ENCODE results near the gene TULP3. TPM values are rescaled to one million over a fixed set of nuclear protein-coding genes. Genes with fewer than 3 reads are reported as not detected.

Gene TULP3
- total and polyA plus RNA-seq, 2 of the 8 experiments (the other 6 are each of a cell fraction or from before 2014, with no cell fraction given) = 18.4 to 21.2 TPM

GRCh38 chr12:2893007-2893406, 2.3 kb downstream of the TULP3 start:
- no peak overlapping the region for H3K9ac ChIP-seq (replicated peaks in 1 of 4; ENCODE audit: extremely low read depth in 1 of 4, low read depth in 3 of 4, low read length in 3 of 4)
- CTCF ChIA-PET (ENCODE audit: partially characterized antibody) = interaction anchor here (0.7 to 15.6 kb wide), 4 partner anchors 9 to 112 kb away, joined by 3 to 143 read pairs (median 4); no protein-coding TSS in a partner anchor

More at GRCh38 chr12:2893007-2893406, 2.3 kb downstream of the TULP3 start:
- WGBS, 2 experiments (ENCODE audit: extremely low coverage in 1 of 2, insufficient coverage in 1 of 2, insufficient read length in 1 of 2, insufficient replicate concordance in 2 of 2, low coverage in 1 of 2, low lambda C conversion rate in 2 of 2, missing lambda C conversion rate in 1 of 2) = 94% methylated on average over 3 of the region's 8 CpGs; no CpG with 5 or more reads in 1 of the 2 experiments
- H2BK15ac ChIP-seq (ENCODE audit: low read length) = no peak overlapping the region
- H2BK5ac ChIP-seq (ENCODE audit: low read depth, low read length) = no peak overlapping the region
- peaks cover 4 to 10% (median 5%) of the 10 kb centered on the region in 4 experiments for H3K36me3 ChIP-seq (ENCODE audit: control insufficient read depth in 2 of 4, insufficient read depth in 4 of 4, low read length in 3 of 4)
- no peak overlapping the region for H3K56ac ChIP-seq (replicated peaks; ENCODE audit: insufficient read length, low read depth, low read length)
- no peak overlapping the region for H4K91ac ChIP-seq (replicated peaks; ENCODE audit: insufficient read length, low read length)
- H3K4me3 ChIP-seq (ENCODE audit: extremely low read depth in 1 of 4, insufficient read depth in 2 of 4, low read depth in 3 of 4, low read length in 4 of 4) = no peak overlapping the region
- H3K4ac ChIP-seq (replicated peaks; ENCODE audit: insufficient read length, low read depth, low read length) = no peak overlapping the region
- no peak overlapping the region for H2BK120ac ChIP-seq (replicated peaks; ENCODE audit: low read depth, low read length)
- H3K23me2 ChIP-seq (ENCODE audit: low read depth, low read length) = no peaks in the 10 kb centered on the region; the same call in 1 of the 2 replicates
- TF ChIP-seq SIN3A (conservative IDR thresholded peaks at IDR 0.05 in 1 of 2, IDR thresholded peaks at IDR 0.05 in 1 of 2; ENCODE audit: low read depth in 1 of 2, low read length in 2 of 2) (no peak), JUND (IDR thresholded peaks at IDR 0.05; ENCODE audit: low read length) (no peak), SIX5 (IDR thresholded peaks at IDR 0.05; ENCODE audit: low read depth, low read length) (no peak), TCF12 (IDR thresholded peaks at IDR 0.05; ENCODE audit: low read depth, low read length) (no peak), NANOG (IDR thresholded peaks at IDR 0.05; ENCODE audit: insufficient read depth, low read depth, low read length, poor library complexity, severe bottlenecking) (no peak), TAF1 (IDR thresholded peaks at IDR 0.05; ENCODE audit: low read depth, low read length) (no peak), TEAD4 (IDR thresholded peaks at IDR 0.05; ENCODE audit: low read depth, low read length) (no peak), KDM5A (IDR thresholded peaks at IDR 0.05; ENCODE audit: low read length) (no peak)
- TF ChIP-seq, protein P1, sequence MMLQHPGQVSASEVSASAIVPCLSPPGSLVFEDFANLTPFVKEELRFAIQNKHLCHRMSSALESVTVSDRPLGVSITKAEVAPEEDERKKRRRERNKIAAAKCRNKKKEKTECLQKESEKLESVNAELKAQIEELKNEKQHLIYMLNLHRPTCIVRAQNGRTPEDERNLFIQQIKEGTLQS (IDR thresholded peaks at IDR 0.05; ENCODE audit: insufficient read depth, low read depth, low read length) = no peak
- no peaks in the 10 kb centered on the region for H3K9me3 ChIP-seq (ENCODE audit: insufficient read depth in 2 of 2, low read depth in 1 of 2, low read length in 1 of 2)
- no peak overlapping the region for H2AFZ ChIP-seq (ENCODE audit: low read length)
- FAIRE-seq = no peak
- no peak overlapping the region for H4K8ac ChIP-seq (ENCODE audit: extremely low read depth, insufficient read depth, low read length)
- POLR2A ChIA-PET (ENCODE audit: partially characterized antibody) = no interaction called here
- H3K4me1 ChIP-seq (replicated peaks in 1 of 4; ENCODE audit: control insufficient read depth in 3 of 4, insufficient read depth in 4 of 4, low read length in 3 of 4) = peaks cover 0 to 3% (median 2%) of the 10 kb centered on the region in 4 experiments; a peak in 3 of 7 replicates
- H2AK5ac ChIP-seq (ENCODE audit: low read depth, low read length) = no peak overlapping the region
- no peaks in the 10 kb centered on the region for H3K27me3 ChIP-seq (replicated peaks in 1 of 4; ENCODE audit: control insufficient read depth in 3 of 4, extremely low read depth in 1 of 4, insufficient read depth in 3 of 4, low read length in 3 of 4)
- H3K23ac ChIP-seq (ENCODE audit: insufficient read length) = no peak overlapping the region
- H4K5ac ChIP-seq (ENCODE audit: insufficient read length, low read depth, low read length) = no peak overlapping the region
- H3K27ac ChIP-seq (ENCODE audit: low read depth, low read length) = no peak overlapping the region
- H2BK20ac ChIP-seq (ENCODE audit: low read length) = no peak overlapping the region
- no peak overlapping the region for H2BK12ac ChIP-seq (ENCODE audit: low read depth, low read length)
- H4K20me1 ChIP-seq (replicated peaks in 1 of 2; ENCODE audit: control insufficient read depth in 1 of 2, insufficient read depth in 2 of 2, low read length in 2 of 2) = no peaks in the 10 kb centered on the region
- no peak overlapping the region for H3K4me2 ChIP-seq (ENCODE audit: insufficient read depth in 1 of 2, low read depth in 2 of 2, low read length in 2 of 2)
- H3K14ac ChIP-seq (ENCODE audit: insufficient read length) = no peak overlapping the region
- H3K79me2 ChIP-seq (ENCODE audit: control insufficient read depth in 1 of 2, insufficient read depth in 2 of 2, low read length in 2 of 2) = peaks cover 0 to 24% of the 10 kb centered on the region in 2 experiments; a peak in 3 of 4 replicates
- H3K18ac ChIP-seq (ENCODE audit: extremely low read depth, low read length) = no peak overlapping the region
- no peak for DNase-seq (ENCODE audit: low read depth in 1 of 2, low spot score in 2 of 2)
- 0 out of 2 replicates have a peak, but pooled peaks cover 2% of the 10 kb centered on the region for H3K79me1 ChIP-seq (ENCODE audit: low read depth, low read length)
